ENCODE data around the gene MS4A10.
A peak's percentile ranks its signal among the peaks of the same experiment; 100 is the strongest.
"Not testable (repeated sequence)": the region's sequence is repeated elsewhere in the genome, so short reads cannot be mapped to it uniquely, and the experiment has no call there.

Gene MS4A10

DNA sequence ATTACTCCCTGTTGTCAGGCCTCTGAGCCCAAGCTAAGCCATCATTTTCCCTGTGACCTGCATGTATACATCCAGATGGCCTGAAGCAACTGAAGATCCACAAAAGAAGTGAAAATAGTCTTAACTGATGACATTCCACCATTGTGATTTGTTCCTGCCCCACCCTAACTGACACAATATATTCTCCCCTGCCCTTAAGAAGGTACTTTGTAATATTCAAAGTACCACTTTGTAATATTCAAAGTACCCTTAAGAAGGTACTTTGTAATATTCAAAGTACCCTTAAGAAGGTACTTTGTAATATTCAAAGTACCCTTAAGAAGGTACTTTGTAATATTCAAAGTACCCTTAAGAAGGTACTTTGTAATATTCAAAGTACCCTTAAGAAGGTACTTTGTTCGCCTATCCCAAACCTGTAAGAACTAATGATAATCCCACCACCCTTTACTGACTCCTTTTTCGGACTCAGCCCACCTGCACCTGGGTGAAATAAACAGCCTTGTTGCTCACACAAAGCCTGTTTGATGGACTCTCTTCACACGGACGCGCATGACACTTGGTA, 38.7 kb downstream of the MS4A10 start:
- not testable (repeated sequence) for H3K4me1 Mint-ChIP-seq, H3K36me3 Mint-ChIP-seq, H3K4me3 Mint-ChIP-seq, H3K27me3 Mint-ChIP-seq, H3K9me3 Mint-ChIP-seq, H3K27ac Mint-ChIP-seq

DNA sequence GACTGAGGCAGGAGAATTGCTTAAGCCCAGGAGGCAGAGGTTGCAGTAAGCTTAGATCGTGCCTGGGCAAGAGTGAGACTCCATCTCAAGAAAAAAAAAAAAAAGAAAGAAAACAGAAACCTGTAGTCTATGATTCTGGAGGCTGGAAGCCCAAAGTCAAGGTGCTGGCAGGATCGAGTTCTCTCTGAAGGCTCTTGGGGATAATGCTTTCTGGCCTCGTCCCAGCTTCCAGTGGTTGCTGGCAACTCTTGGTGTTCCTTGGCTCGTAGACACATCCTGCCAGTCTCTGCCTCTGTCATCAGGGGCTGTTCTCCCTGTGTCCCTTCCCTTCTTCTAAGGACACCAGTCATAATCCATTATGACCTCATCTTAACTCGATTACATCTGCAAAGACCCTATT, 40.0 kb downstream of the MS4A10 start:
- Mint-ChIP-seq H3K27me3 (no peaks in the 10 kb centered on the region), H3K4me3 (no peak overlapping the region)

DNA sequence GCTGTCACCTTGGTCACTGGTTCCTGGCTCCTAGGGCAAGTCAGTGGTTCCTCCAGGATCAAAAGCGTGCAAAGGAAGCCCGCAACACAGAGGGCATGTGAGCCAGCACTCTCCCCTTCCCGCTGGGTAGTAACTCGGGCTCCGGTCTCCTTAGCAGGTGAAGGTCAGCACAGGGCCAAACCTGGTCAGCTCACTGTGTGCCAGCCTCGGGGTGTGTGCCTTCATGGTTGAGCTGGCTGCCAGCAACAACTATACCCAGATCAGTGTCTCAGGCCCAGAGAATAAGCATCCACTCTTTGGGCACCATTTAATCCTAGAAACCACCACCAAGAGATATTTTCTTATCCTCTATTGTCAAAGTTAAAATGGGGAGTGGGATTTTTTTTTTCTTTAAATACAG, 40.7 kb downstream of the MS4A10 start:
- Mint-ChIP-seq H3K36me3 (no peaks in the 10 kb centered on the region), H3K27me3 (no peaks in the 10 kb centered on the region), H3K27ac (no peak overlapping the region), H3K4me1 (no peaks in the 10 kb centered on the region), H3K9me3 (no peaks in the 10 kb centered on the region), H3K4me3 (no peak overlapping the region)

More for the DNA sequence above, 40.0 kb downstream of the MS4A10 start:
- H3K36me3 Mint-ChIP-seq: no peaks in the 10 kb centered on the region
- H3K27ac Mint-ChIP-seq: no peak overlapping the region
- H3K9me3 Mint-ChIP-seq: no peaks in the 10 kb centered on the region
- no peaks in the 10 kb centered on the region for H3K4me1 Mint-ChIP-seq

DNA sequence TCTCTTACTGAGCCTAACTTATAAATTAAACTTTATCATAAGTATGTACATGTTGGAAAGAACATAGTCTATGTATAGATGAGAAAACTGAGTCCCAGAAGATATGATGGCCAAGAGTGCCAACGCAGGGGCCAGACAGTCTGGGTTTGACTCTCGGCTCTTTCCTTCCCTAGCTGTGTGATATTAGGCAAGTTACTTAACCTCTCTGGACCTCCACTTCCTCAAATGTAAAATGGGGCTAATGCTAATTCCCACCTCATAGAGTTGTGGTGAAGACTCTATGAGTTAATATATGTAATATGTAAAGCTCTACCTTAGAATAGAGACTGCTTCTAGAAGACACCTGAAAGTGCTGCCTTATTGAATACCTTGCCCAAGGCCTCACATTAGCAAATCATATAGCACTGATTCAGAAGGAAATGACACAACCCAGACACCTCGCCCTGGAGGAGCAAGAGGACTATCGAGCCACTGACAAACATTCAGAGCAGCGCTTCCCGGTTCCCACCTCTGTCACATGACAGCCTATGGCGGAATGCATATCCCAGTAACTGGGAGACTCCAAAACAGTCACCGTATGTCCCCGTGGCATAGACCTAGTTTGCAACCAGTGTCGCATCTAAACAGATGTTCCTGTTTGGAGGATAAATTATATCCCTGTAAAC, 45.5 kb downstream of the MS4A10 start:
- Mint-ChIP-seq H3K27ac (no peak overlapping the region), H3K36me3 (no peaks in the 10 kb centered on the region), H3K4me1 (no peaks in the 10 kb centered on the region), H3K27me3 (no peaks in the 10 kb centered on the region), H3K9me3 (no peaks in the 10 kb centered on the region), H3K4me3 (no peak overlapping the region)

DNA sequence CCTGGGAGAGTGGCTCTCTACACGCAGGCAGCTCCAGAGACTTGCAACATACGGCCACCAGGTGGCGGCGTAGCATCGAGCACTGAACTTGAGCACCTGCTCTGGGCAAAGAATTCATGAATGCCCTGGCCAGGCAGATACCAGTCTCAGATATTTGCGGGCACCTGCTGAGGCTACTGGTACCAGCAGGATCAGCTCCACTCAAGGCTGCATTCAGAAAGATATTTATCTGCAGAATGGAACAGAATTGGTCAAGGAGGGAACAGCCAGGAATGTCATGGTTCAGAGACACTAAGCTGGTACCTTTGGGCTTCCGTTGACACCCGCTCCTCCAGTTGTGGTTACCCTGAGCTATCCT, 46.0 kb downstream of the MS4A10 start:
- Mint-ChIP-seq H3K36me3 (no peaks in the 10 kb centered on the region), H3K4me3 (no peak overlapping the region)

DNA sequence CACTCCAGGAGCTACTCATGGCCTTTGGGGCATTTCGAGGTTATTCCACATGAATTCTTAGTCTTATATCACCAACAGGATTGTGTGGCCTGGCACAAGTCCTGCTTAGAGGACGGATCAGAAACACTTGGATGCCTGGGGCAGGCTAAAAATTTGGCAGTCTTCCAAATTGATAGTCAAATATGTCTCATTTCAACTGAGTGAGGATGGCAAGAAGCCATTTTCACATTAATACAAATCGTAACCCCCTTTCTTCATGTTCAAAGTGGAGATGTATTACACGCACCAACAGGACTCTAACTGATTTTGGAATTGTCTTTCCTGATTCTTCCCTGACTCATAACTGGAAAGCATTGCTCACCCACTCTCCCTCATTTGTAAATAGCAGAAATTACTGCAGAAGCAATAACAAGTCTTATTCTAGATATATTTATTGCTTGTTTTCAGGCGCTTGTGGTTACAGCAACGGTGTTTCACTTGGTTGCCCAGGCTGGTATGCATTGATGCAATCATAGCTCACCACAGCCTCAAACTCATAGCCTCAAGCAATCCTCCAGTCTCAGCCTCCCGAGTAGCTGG, 46.5 kb downstream of the MS4A10 start:
- H3K4me3 Mint-ChIP-seq: no peak overlapping the region
- H3K36me3 Mint-ChIP-seq: no peaks in the 10 kb centered on the region
- H3K4me1 Mint-ChIP-seq: no peaks in the 10 kb centered on the region
- H3K27ac Mint-ChIP-seq: no peak overlapping the region
- H3K27me3 Mint-ChIP-seq: no peaks in the 10 kb centered on the region
- no peaks in the 10 kb centered on the region for H3K9me3 Mint-ChIP-seq

More for the DNA sequence above, 46.0 kb downstream of the MS4A10 start:
- no peak overlapping the region for H3K27ac Mint-ChIP-seq
- no peaks in the 10 kb centered on the region for H3K4me1 Mint-ChIP-seq
- H3K27me3 Mint-ChIP-seq: no peaks in the 10 kb centered on the region
- H3K9me3 Mint-ChIP-seq: no peaks in the 10 kb centered on the region

DNA sequence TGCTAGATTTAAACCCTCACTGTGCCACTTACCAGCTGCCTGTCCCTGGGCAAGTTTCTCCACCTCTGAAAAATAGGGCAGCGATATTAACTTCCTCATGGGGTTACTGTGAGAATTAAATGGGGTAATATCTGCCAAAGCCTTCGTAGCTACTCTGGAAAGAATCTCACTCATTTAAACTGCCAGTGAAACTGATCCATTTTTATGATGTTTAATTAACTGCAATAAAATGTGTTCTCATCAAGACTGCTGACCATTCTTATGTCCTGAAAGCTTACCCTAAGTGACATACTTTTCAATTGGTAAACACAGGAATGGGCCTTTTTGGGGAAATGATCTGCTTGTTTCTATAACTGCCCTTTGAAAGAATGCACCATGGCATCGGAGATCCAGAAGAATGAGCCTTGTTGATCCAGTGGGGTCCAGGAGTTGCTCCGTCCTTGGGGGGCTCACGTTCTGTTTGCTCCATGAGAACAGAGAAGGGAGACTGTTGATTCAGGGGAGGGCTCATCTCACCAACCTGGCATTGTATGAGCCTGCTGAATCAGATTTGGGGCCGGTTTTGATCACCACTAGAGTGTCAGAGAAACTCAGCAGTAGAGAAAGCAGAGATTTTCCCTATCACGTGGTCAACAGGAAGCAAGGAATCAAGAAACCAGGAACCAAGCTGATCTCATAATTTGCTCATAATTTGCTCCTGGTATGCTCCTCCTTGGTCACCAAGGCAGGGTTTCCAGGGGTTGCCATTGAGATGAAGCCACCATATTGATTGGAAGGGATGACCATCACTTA, 49.8 kb downstream of the MS4A10 start:
- Mint-ChIP-seq H3K4me3 (no peak overlapping the region), H3K36me3 (no peaks in the 10 kb centered on the region), H3K9me3 (no peaks in the 10 kb centered on the region), H3K27ac (no peak overlapping the region), H3K4me1 (no peaks in the 10 kb centered on the region), H3K27me3 (no peaks in the 10 kb centered on the region)

DNA sequence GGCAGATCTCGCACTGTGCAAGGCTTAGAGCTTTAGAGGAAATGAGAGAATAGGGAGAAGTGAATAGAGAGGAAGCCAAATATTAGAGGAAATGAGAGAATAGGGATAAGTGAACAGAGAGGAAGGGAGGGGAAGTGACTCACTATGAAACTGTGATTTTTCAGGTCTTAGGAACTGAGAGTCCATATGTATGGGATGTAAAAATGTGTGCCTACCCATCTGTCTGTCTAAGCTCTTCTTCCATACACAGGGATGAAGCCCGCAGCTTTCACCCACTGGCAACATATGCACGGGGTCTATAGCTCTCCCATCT, 50.4 kb downstream of the MS4A10 start:
- Mint-ChIP-seq H3K9me3 (no peaks in the 10 kb centered on the region), H3K4me3 (no peak overlapping the region), H3K27me3 (no peaks in the 10 kb centered on the region), H3K4me1 (peaks cover 3% of the 10 kb centered on the region), H3K27ac (no peak overlapping the region), H3K36me3 (no peaks in the 10 kb centered on the region)

DNA sequence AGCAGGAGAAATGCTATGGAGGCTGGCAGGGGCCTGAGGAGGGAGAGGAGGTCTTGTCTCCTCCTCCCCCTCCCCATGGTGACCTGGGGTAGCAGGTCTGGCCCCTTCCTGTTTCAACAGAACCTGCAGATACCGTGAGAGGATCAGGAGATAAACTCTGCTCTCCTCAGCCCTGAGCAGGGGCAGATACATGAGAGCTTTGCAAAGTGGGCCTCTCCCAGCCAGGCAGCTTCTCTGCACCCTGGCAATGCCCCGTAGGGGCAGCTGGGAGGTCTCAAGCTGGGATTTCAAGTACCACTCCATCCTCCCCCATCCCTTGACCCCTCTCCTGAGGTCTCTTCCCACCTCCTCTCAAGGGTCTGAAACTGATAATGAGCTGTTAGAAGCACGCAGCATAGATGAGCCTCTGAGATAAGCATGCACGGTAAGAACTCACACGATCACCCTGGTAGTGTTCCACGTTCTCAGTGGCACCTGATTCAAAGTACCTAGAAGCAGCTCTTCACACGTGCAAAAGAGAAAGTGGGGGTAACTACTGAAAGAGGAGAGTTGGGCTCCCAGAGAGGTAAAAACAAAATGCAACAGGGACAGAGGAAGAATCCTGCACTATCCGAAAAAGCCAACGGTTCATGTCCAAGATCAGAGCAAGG, 51.9 kb downstream of the MS4A10 start:
- Mint-ChIP-seq H3K4me3 (no peak overlapping the region), H3K27ac (no peak overlapping the region)

DNA sequence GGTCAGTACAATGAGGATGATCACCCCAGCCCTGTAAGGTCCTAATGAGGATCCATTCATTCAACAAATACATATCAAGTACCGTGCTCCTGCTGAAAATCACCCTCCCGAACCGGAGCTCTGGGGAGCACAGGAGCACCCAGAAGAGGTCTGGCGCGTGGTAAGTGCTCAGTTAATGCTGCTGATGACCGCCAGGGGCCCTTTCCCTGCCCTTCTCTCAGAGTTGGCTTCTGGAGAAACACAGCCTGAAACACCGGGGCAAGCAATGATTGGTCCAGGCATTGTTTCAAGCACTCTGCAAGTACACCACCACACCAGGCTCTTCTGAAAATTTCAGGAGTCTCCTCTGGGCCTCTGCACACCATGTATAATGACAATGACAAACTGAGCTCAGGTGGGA, 53.0 kb downstream of the MS4A10 start:
- Mint-ChIP-seq H3K27me3 (no peaks in the 10 kb centered on the region), H3K4me1 (peaks cover 16% of the 10 kb centered on the region), H3K36me3 (no peaks in the 10 kb centered on the region), H3K27ac (no peak overlapping the region), H3K9me3 (no peaks in the 10 kb centered on the region), H3K4me3 (no peak overlapping the region)

More for the DNA sequence above, 51.9 kb downstream of the MS4A10 start:
- no peaks in the 10 kb centered on the region for H3K9me3 Mint-ChIP-seq
- H3K36me3 Mint-ChIP-seq: no peaks in the 10 kb centered on the region
- no peaks in the 10 kb centered on the region for H3K27me3 Mint-ChIP-seq
- peaks cover 15% of the 10 kb centered on the region for H3K4me1 Mint-ChIP-seq

DNA sequence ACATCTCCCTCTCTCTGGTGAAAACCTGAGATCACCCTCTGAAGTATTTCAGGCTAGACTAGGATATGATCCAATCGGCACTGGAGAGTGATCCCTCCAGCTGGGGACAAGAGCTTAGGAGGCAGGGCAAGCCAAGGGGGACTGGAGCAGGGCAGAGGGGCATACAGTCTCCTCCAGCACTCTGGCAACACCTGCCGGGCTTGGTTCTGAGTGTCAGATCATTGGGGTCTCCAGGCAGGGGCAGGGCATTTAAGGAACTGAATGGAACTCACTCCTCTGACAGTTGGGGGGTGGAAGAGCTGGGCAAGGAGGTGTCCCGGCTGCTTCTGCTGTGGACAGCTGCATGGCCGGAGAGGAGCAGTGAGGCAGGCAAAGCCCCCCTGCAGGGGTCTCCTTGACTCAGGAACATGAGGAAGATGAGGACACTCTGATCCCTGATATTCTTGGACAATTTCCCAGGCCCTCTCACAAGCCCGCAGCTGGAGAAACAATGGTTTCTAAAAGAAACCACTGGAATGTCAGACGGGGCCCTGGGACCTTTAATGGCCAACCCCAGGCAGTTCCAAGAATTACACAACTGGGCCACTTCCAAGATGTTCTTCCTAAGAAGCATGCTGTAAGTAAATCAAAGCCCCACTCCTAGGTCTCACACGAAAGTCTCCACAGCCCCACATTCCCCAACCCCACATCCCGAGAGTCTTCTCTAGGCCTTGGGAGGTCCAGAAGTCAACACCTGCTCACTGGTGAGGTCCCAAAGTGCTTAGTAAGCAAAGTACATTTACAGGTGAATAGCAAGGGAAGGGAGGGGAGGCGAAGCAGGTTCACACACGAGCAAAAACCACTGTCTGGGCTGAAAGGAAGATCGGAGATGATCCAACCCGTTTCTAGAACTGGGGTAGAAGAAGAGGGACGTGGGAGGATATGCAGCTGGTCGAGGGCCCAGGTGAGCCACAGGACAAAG, 55.6 kb downstream of the MS4A10 start:
- Mint-ChIP-seq H3K4me3 (peak overlapping the region; percentile 54), H3K27ac (peak overlapping the region; percentile 77), H3K9me3 (no peaks in the 10 kb centered on the region), H3K36me3 (peaks cover 18% of the 10 kb centered on the region), H3K4me1 (peaks cover 40% of the 10 kb centered on the region), H3K27me3 (no peaks in the 10 kb centered on the region)

DNA sequence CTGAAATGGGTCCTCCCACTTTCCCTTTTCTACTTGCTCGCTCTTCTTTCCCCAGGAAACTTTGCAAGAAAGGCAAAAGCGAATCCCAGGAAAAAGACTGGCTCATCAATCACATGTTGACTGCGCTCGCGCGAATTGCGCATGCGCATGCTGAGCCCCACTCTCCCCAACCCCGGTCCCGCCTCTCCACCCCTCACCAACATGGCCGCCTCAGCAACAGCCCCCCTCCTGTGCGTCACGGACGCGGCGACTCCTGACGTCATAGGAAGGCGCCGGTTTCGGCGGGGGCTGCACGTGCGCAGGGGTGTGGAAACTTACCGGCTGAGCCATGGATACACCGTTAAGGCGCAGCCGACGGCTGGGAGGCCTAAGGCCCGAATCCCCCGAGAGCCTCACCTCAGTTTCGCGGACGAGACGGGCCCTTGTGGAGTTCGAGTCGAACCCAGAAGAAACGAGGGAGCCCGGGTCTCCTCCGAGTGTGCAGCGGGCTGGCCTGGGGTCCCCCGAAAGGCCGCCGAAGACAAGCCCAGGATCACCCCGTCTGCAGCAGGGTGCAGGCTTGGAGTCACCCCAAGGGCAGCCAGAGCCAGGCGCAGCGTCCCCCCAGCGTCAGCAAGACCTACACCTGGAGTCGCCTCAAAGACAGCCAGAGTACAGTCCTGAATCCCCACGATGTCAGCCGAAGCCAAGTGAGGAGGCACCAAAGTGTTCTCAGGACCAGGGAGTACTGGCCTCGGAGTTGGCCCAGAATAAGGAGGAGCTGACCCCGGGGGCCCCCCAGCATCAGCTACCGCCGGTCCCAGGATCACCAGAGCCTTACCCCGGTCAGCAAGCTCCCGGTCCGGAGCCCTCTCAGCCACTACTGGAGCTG, 56.9 kb downstream of the MS4A10 start, which contains the start of gene CCDC86:
TSS of gene CCDC86 (plus strand) at position 317 of the 871 bp plus-strand sequence. CDS start at position 329, 12 bp downstream.
- Mint-ChIP-seq H3K4me1 (peaks cover 43% of the 10 kb centered on the region), H3K27me3 (no peaks in the 10 kb centered on the region), H3K36me3 (peaks cover 18% of the 10 kb centered on the region), H3K9me3 (no peaks in the 10 kb centered on the region), H3K27ac (peak within 1 kb of the TSS; percentile 94), H3K4me3 (peak within 1 kb of the TSS; percentile 98)

DNA sequence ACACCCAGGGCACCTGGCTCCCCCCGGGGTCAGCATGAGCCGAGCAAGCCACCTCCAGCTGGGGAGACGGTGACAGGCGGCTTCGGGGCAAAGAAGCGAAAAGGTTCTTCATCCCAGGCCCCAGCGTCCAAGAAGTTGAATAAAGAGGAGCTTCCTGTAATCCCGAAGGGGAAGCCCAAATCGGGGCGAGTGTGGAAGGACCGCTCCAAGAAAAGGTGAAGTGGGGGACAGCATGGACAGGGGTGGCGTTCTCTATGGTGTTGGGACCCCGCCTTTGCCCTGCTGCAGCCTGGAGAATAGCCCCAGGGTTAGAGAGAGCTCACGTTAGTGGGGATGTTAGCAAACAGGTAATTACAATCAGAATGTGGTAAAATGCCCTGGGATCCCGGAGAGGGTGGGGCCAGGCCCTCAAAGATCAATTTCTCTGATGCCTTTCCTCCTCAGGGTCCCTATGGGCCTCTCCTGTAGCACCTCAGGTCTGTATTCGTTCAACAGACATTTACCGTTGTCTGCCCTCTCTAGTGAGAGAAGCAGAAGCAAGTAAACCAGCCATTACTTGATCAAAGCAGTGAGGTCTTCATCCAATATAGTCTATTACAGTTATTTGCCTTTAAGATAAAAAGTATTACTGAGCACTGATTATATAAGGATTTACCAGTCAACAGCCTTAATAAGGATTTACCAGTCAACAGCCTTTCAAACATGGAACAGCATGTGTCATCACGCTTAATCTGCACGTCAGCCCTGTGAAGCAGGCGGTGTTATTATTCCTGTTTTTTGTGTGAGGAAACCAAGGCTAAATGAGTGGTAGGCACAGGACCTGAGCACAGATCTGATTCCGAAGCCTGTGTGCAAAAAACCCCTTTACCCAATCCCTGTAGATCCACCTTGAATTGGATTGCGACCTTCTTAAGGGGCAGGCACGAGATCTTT, 57.8 kb downstream of the MS4A10 start:
- Mint-ChIP-seq H3K27ac (peak overlapping the region; percentile 94), H3K36me3 (peaks cover 18% of the 10 kb centered on the region), H3K4me3 (peak overlapping the region; percentile 98), H3K27me3 (no peaks in the 10 kb centered on the region), H3K9me3 (no peaks in the 10 kb centered on the region), H3K4me1 (peaks cover 43% of the 10 kb centered on the region)
